Measurements from ENCODE around the gene SPAG17. TPM values are rescaled to one million over a fixed set of nuclear protein-coding genes. Genes with fewer than 3 reads are reported as not detected.

Gene SPAG17
- total RNA-seq, 1 experiment from 2014 or later, result not detected

- intact Hi-C loops (cut with micrococcal nuclease), result no loop called here
- Histone ChIP-seq H3K4me2 (ENCODE audit: low read length) (no peak overlapping the region), H3K79me2 (ENCODE audit: low read length) (no peaks in the 10 kb centered on the region), H4K20me1 (ENCODE audit: low read length) (no peaks in the 10 kb centered on the region), H3F3A (ENCODE audit: low read length, unreplicated experiment) (no peaks in the 10 kb centered on the region), H3K4me3 (ENCODE audit: low read length) (no peak overlapping the region), H3K9ac (ENCODE audit: low read length) (no peak overlapping the region), H3K27ac (ENCODE audit: low read length) (no peak overlapping the region), H3K9me2 (replicated peaks; ENCODE audit: low read length) (no peaks in the 10 kb centered on the region), H3K4me1 (ENCODE audit: insufficient read depth, low read length) (no peaks in the 10 kb centered on the region), H3K36me3 (ENCODE audit: low read depth, low read length) (no peaks in the 10 kb centered on the region), H2AFZ (ENCODE audit: low read length) (no peak overlapping the region), H3K27me3 (ENCODE audit: low read length) (peaks cover 14% of the 10 kb centered on the region), H3K9me3 (ENCODE audit: low read length) (no peaks in the 10 kb centered on the region)
- ChIA-PET CTCF (no interaction called here), POLR2A (ENCODE audit: unreplicated experiment) (no interaction called here)
- DNase-seq, result no peak
- no TSS peak for BruUV-seq (replicated peaks)
- TF ChIP-seq EZH2 (IDR thresholded peaks at IDR 0.05; ENCODE audit: low read length, unreplicated experiment), result no peak
- TF ChIP-seq CTCF (conservative IDR thresholded peaks at IDR 0.05; ENCODE audit: low read depth, low read length), result no peak
- TF ChIP-seq EZH2phosphoT487 (IDR thresholded peaks at IDR 0.05; ENCODE audit: borderline replicate concordance, low read length), result no peak
- no peak for ATAC-seq
Measured at GRCh38 chr1:118206966-118207365, 21.9 kb upstream of the SPAG17 start.

DNA sequence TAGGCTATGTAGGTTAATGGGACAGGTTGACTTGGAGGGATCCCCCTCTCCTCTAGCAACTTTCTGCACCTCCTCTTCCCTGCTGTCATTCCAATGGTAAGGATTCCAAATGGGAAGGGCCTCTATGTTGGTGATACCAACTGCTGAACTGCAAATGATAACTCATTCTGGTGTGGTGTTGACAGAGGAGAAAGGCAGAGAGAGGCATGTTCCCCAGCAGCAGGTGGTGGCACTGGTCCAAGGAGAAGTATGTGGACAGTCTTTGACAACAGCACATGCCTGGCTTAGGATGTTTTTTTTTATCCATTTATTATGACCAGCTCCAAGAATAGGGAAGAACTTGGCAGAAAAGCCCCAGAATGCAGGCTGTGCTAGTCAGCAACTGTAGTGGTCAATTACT lies 19.6 kb upstream of the SPAG17 start:
- H3K4me2 ChIP-seq (ENCODE audit: low read length), result no peak overlapping the region
- no peaks in the 10 kb centered on the region for H3K4me1 ChIP-seq (ENCODE audit: insufficient read depth, low read length)
- no TSS peak for BruUV-seq (replicated peaks)
- no peak overlapping the region for H3K4me3 ChIP-seq (ENCODE audit: low read length)
- CTCF ChIA-PET, result no interaction called here
- no peaks in the 10 kb centered on the region for H4K20me1 ChIP-seq (ENCODE audit: low read length)
- no peaks in the 10 kb centered on the region for H3K36me3 ChIP-seq (ENCODE audit: low read depth, low read length)
- H3K27ac ChIP-seq (ENCODE audit: low read length), result no peak overlapping the region
- no peaks in the 10 kb centered on the region for H3K79me2 ChIP-seq (ENCODE audit: low read length)
- H2AFZ ChIP-seq (ENCODE audit: low read length), result no peak overlapping the region
- ATAC-seq, result no peak
- H3K27me3 ChIP-seq (ENCODE audit: low read length), result peaks cover 32% of the 10 kb centered on the region
- DNase-seq, result no peak
- TF ChIP-seq CTCF (conservative IDR thresholded peaks at IDR 0.05; ENCODE audit: low read depth, low read length) (no peak), EZH2phosphoT487 (IDR thresholded peaks at IDR 0.05; ENCODE audit: borderline replicate concordance, low read length) (no peak), EZH2 (IDR thresholded peaks at IDR 0.05; ENCODE audit: low read length, unreplicated experiment) (no peak)
- H3F3A ChIP-seq (ENCODE audit: low read length, unreplicated experiment), result no peaks in the 10 kb centered on the region
- no peak overlapping the region for H3K9ac ChIP-seq (ENCODE audit: low read length)
- no peaks in the 10 kb centered on the region for H3K9me3 ChIP-seq (ENCODE audit: low read length)
- intact Hi-C loops (cut with micrococcal nuclease), result no loop called here
- POLR2A ChIA-PET (ENCODE audit: unreplicated experiment), result no interaction called here
- H3K9me2 ChIP-seq (replicated peaks; ENCODE audit: low read length), result no peaks in the 10 kb centered on the region

DNA sequence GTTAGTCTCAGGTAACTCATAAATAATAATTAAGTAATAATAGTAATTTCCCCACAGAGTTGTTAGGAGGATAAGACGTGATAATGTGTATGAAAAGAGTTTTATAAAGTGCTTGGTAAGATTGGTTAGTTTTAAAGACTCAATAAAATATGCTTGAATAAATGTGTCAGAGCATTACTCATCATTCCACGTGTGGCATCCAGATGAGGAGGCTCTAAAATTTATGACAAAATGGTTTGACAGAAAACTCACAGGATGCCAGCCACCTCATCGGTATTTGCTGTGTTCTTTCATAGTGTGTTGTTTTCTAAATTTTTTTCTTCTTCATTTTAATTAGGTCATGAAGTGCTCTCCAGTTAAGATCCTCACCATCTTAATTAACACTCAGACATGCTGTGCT lies 19.1 kb upstream of the SPAG17 start:
- Histone ChIP-seq H3K4me3 (ENCODE audit: low read length) (no peak overlapping the region), H4K20me1 (ENCODE audit: low read length) (no peaks in the 10 kb centered on the region), H3F3A (ENCODE audit: low read length, unreplicated experiment) (no peaks in the 10 kb centered on the region), H3K9ac (ENCODE audit: low read length) (no peak overlapping the region), H3K27ac (ENCODE audit: low read length) (no peak overlapping the region), H3K4me2 (ENCODE audit: low read length) (no peak overlapping the region), H3K9me3 (ENCODE audit: low read length) (no peaks in the 10 kb centered on the region), H2AFZ (ENCODE audit: low read length) (no peak overlapping the region), H3K27me3 (ENCODE audit: low read length) (peaks cover 35% of the 10 kb centered on the region), H3K36me3 (ENCODE audit: low read depth, low read length) (no peaks in the 10 kb centered on the region), H3K4me1 (ENCODE audit: insufficient read depth, low read length) (no peaks in the 10 kb centered on the region), H3K9me2 (replicated peaks; ENCODE audit: low read length) (no peaks in the 10 kb centered on the region), H3K79me2 (ENCODE audit: low read length) (no peaks in the 10 kb centered on the region)
- intact Hi-C loops (cut with micrococcal nuclease), result no loop called here
- peak; percentile 28 for DNase-seq
- no peak for ATAC-seq
- ChIA-PET CTCF (no interaction called here), POLR2A (ENCODE audit: unreplicated experiment) (no interaction called here)
- BruUV-seq (replicated peaks), result no TSS peak
- TF ChIP-seq EZH2 (IDR thresholded peaks at IDR 0.05; ENCODE audit: low read length, unreplicated experiment) (no peak), EZH2phosphoT487 (IDR thresholded peaks at IDR 0.05; ENCODE audit: borderline replicate concordance, low read length) (no peak), CTCF (conservative IDR thresholded peaks at IDR 0.05; ENCODE audit: low read depth, low read length) (no peak)
